Activated naive CD4-positive, alpha-beta T cell treated with anti-CD3 and anti-CD28 coated beads, Interleukin-2, amount 10 ng/mL, durations not matched to agents 7 days and 5 days (primary cell): ENCODE measurements around the gene CEP72.
A peak's percentile ranks its signal among the peaks of the same experiment; 100 is the strongest.

Experiments
- CTCF ChIA-PET: fragments of 350-600 bp; sonication (Branson Sonifier 250); formaldehyde crosslinking; loops from one replicate; lab custom pipeline; 2021; ENCODE audit warnings: antibody characterized with exemption; lab: Charles Lee
- DNase-seq: peaks from one replicate; pipeline ENCODE4 v3.0.0-alpha.2; 2020
- H3K27ac Mint-ChIP-seq: one replicate; pipeline ENCODE4 v1.8.0; 2021; ENCODE audit warnings: mild to moderate bottlenecking, moderate library complexity, mixed read lengths
- H3K27me3 Mint-ChIP-seq: one replicate; pipeline ENCODE4 v1.8.0; 2021; ENCODE audit warnings: mild to moderate bottlenecking, mixed read lengths
- H3K36me3 Mint-ChIP-seq: one replicate; pipeline ENCODE4 v1.8.0; 2021; ENCODE audit warnings: mixed read lengths
- H3K4me1 Mint-ChIP-seq: one replicate; pipeline ENCODE4 v1.8.0; 2021; ENCODE audit warnings: mixed read lengths
- H3K4me3 Mint-ChIP-seq: one replicate; pipeline ENCODE4 v1.8.0; 2021; ENCODE audit warnings: mild to moderate bottlenecking, moderate library complexity, mixed read lengths
- H3K9me3 Mint-ChIP-seq: one replicate; pipeline ENCODE4 v1.8.0; 2021; ENCODE audit warnings: mixed read lengths

Gene CEP72

DNA sequence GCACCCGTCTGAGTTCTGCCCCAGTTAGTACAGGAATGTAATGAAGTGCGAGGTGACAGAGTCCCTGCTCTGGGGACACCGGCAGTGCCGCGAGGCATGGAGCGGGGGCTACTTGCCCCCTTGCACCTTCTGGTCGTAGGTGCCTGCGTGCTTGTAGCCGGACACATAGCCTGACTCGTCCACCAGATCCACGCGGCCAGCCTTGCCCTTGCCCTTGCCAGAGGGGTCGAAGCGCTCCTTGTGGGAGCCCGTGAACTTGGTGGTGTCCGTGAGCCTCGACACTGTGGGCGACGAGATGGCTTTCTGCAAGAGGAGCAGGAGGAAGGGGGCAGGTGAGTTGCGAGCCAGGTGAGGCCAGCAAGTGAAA lies 52.8 kb downstream of the CEP72 start:
- Mint-ChIP-seq H3K4me3 (no peak overlapping the region), H3K27ac (no peak overlapping the region), H3K4me1 (peaks cover 2% of the 10 kb centered on the region), H3K36me3 (peaks cover 15% of the 10 kb centered on the region), H3K27me3 (no peaks in the 10 kb centered on the region), H3K9me3 (no peaks in the 10 kb centered on the region)
- DNase-seq, result no peak
- CTCF ChIA-PET, result no interaction called here

DNA sequence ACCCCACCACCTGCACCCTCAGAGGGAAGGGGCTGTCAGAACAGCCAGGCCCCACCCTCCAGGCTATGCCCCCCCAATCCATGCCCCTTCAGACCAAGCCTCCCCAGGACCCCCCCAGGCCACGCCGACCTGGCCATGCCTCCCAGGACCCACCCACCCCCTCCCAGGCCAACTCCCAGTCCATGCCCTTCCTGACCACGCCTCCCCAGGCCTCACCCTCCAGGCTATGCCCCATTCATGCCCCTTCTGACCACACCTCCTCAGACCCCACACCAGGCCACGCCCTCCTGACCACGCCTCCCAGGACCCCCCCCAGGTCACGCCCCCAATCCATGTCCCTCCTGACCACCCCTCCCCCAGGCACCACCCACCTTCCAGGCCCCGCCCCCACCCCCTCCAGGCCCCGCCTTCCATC lies 53.4 kb downstream of the CEP72 start:
- no peaks in the 10 kb centered on the region for H3K27me3 Mint-ChIP-seq
- no peaks in the 10 kb centered on the region for H3K9me3 Mint-ChIP-seq
- no peak overlapping the region for H3K4me3 Mint-ChIP-seq
- H3K4me1 Mint-ChIP-seq, result no peaks in the 10 kb centered on the region
- CTCF ChIA-PET, result no interaction called here
- DNase-seq, result no peak
- H3K27ac Mint-ChIP-seq, result no peak overlapping the region
- H3K36me3 Mint-ChIP-seq, result peaks cover 13% of the 10 kb centered on the region

DNA sequence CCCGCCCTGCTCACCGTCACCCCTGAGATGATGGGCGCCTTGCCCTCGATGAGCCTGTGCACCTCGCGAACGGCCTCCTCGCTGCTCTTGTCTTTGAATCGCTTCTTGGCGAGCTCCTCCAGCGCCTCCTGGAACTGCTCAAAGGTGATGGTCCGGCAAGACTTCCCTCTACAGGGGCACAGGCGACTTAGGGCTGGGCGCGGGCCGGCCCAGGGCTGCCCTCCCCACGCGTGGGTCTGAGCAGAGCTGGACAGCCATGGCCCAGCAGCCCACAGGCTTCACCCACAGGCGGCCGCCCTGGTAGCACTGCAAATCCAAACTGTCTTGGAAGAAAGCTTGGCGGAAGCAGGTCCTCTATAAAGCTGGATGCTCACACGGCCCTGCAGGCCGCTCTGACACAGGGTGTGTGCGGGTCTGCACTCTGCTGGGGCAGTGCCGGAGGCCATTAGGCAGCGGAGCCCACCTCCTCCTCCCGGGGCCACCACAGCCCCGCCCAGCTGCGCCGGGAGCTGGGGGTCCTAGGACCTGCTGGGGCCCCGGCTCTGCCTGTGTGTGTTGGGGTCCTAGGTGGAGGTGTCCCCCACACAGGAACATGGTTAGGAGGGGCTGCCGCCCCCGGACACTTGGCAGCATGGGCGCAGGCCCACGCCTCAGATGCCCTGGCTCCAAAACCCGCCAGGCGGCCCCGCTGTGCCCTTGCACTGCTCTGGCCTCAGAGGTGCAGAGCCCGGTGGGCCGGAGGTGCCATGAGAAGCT lies 54.0 kb downstream of the CEP72 start:
- H3K4me1 Mint-ChIP-seq, result no peaks in the 10 kb centered on the region
- CTCF ChIA-PET, result interaction anchor here (1.0 kb wide), 1 partner anchor 360 kb away, joined by 3 read pairs; no protein-coding TSS in a partner anchor
- H3K27ac Mint-ChIP-seq, result no peak overlapping the region
- H3K4me3 Mint-ChIP-seq, result no peak overlapping the region
- H3K9me3 Mint-ChIP-seq, result no peaks in the 10 kb centered on the region
- DNase-seq, result no peak
- H3K36me3 Mint-ChIP-seq, result peaks cover 11% of the 10 kb centered on the region
- no peaks in the 10 kb centered on the region for H3K27me3 Mint-ChIP-seq

DNA sequence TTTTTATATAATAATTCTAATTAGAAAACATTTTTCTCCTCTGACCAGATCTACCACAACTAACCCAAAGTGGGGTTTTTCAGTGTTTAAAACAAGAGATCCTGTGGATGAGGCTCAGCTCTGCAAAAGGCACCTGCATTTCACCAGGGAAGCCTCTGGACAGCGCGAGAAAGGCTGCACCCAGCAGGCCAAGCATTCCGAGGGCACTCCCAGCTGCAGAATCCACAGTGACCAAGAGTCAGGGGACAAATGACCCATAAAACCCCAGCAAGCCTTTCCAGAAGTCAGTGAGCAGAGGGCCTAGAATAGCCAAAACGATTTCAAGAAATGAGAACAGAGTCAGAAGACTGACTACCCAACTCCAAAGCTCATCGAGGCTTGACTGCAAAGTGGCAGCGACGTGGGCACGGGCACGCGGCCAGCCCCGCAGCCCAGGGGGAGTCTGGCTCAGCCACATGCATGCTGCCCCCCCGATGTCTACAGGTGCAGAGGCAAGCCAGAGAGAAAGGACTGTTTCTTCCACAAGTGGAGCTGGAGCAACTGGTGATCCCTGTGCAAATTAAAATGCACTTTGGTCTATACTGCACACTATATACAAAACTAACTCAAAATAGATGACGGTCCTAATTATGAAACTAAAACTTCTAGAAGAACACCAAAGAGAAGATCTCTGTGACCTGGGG lies 54.8 kb downstream of the CEP72 start:
- no peak overlapping the region for H3K4me3 Mint-ChIP-seq
- peaks cover 7% of the 10 kb centered on the region for H3K27me3 Mint-ChIP-seq
- DNase-seq, result no peak
- peaks cover 7% of the 10 kb centered on the region for H3K36me3 Mint-ChIP-seq
- no peak overlapping the region for H3K27ac Mint-ChIP-seq
- CTCF ChIA-PET, result interaction anchor here (0.5 to 1.0 kb wide), 2 partner anchors 267 to 360 kb away, joined by 3 read pairs; no protein-coding TSS in a partner anchor
- no peaks in the 10 kb centered on the region for H3K4me1 Mint-ChIP-seq
- H3K9me3 Mint-ChIP-seq, result no peaks in the 10 kb centered on the region

DNA sequence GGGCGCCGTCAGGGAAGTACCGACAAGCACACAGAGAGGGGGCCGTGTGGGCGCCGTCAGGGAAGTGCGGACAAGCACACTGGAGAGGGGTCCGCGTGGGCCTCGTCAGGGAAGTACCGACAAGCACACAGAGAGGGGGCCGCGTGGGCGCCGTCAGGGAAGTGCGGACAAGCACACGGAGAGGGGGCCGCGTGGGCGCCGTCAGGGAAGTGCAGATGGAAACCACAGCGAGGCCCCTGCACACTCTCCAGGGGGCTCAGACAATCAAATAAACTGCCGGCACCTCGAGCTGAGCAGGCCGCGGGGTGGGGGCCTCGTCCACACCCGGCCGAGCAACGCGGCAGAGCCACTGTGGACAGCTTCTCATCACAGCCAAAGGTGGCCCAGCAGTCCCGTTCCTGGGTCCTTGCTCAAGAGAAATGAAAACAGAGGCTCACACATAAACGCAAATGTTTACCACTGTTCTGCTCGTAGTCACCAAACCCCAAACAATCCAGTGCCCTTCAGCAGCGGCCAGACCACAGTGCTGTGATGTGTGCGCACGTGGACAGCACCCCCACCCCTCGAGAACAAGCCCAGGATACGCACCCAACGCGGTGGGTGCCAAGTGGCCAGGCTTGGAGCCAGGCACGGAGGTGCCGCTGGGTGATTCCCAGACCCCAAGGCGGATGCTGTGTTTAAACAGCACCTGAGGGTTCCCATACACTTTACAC lies 56.3 kb downstream of the CEP72 start:
- H3K27me3 Mint-ChIP-seq, result peaks cover 21% of the 10 kb centered on the region
- H3K4me1 Mint-ChIP-seq, result peaks cover 4% of the 10 kb centered on the region
- H3K27ac Mint-ChIP-seq, result no peak overlapping the region
- no peak overlapping the region for H3K4me3 Mint-ChIP-seq
- no peaks in the 10 kb centered on the region for H3K9me3 Mint-ChIP-seq
- peaks cover 7% of the 10 kb centered on the region for H3K36me3 Mint-ChIP-seq
- CTCF ChIA-PET, result interaction anchor here (0.6 to 3.3 kb wide), 5 partner anchors 14 to 470 kb away, joined by 3 to 16 read pairs (median 3); no protein-coding TSS in a partner anchor
- DNase-seq, result no peak

DNA sequence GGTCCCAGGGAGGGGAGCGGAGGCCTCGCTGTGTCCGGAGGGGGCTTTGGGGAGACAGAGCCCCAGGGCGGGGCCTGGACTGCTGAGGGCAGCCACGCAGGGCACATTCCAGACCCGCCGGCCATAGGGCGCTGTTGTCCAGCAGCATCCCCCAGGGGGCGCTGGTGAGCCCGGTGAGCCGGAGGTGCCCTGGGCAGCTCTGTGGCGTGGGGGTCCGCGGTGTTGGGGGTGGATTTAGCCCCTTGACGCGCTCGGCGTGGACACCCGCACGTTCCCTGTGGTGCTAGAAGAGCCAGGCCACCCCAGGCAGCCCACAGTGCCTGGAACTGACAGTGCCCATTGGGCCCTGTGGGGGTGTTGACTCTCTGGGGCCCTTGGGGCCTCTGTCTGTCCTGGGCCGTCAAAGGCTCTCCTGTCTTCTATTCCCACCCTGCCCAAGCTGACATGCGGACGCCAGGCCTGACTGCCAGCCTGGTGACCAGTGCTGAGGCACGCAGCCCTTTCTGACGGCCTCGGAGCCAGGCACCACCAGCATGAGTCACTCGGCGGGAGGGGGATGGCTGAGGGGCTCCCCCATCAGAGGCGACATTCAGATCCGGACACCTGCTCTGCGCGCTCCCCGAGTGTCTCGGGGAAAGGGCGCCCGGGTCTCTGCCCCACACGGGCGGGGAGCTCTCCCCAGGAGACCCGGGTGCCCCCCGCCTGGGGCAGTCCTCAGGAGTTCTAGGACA lies 57.1 kb downstream of the CEP72 start:
- H3K4me1 Mint-ChIP-seq, result peaks cover 4% of the 10 kb centered on the region
- H3K36me3 Mint-ChIP-seq, result peaks cover 7% of the 10 kb centered on the region
- H3K4me3 Mint-ChIP-seq, result no peak overlapping the region
- no peaks in the 10 kb centered on the region for H3K9me3 Mint-ChIP-seq
- no peak overlapping the region for H3K27ac Mint-ChIP-seq
- peaks cover 30% of the 10 kb centered on the region for H3K27me3 Mint-ChIP-seq
- CTCF ChIA-PET, result interaction anchor here (0.8 to 3.3 kb wide), 8 partner anchors 12 to 469 kb away, joined by 3 to 16 read pairs (median 4); no protein-coding TSS in a partner anchor
- DNase-seq, result peak; percentile 58

DNA sequence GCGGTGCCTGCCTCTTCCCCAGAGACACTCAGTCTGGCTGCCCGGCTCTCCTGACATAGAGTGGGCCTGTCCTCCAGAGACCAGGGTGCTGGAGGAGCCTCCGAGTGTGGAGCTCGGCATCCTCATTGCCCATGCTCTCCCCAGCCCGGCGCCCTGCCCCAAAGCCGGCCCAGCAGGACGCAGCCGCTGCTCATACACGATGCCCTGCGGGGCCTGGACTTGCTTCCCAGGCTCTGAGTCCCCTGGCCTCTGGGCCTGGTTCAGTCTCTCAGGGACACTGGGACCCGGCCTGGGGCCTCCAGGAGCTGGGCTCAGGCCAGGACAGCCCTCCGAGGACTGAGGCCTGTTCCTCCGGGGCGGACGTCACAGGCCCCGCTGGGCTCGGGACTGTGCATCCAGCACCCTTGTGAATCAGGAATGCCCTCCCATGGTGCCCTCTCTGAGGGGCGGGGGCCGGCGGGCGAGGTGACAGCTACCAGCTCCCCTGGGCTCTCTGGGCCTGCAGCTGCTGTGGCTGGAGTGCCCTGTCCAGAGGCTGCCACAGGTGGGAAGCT lies 57.8 kb downstream of the CEP72 start:
- Mint-ChIP-seq H3K36me3 (peaks cover 7% of the 10 kb centered on the region), H3K4me1 (peaks cover 4% of the 10 kb centered on the region), H3K4me3 (no peak overlapping the region), H3K9me3 (no peaks in the 10 kb centered on the region), H3K27me3 (peaks cover 33% of the 10 kb centered on the region), H3K27ac (no peak overlapping the region)
- CTCF ChIA-PET, result interaction anchor here (1.0 to 3.3 kb wide), 7 partner anchors 13 to 233 kb away, joined by 3 to 16 read pairs (median 4); no protein-coding TSS in a partner anchor
- DNase-seq, result no peak

DNA sequence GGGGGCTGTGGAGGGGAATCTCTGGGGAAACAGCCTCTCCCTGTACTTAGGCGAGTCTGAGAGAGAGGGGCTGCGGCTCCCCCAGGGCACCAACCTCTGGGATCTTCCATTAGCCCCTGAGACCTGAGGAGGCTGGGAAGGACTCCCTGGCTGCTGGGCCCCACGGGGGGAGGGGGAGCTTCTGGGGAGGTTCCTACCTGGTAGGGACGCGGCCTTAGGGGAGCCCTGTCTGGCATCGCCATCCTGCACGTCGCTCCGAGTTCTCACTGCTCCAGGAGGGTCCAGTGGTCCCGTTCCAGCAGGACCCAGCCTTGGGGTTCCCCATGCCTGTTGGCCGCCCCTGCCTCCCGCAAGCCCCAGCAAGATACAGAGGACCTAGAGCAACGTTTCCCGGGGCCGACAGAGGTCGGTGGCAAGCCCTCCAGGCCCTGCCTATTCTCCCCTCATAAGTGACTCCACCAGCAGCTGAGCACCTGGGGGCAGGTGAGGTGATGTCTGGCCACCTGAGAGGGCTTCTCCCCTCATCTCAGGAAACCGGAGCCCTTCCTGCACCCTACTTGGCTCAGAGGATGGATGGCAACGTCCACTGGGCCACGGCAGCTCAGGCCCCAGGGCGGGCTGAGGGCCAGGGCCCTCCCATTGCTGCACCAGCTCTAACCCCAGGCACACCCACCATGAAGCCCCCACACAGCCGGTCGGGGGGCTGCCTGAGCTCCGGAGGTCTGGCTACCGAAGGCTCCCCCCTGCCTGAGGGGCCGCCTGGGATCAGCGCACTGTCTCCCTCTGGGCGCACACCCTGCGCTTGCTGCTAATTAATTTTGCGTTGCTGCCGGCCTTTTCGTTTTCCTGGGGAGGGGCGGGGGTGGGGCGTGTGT lies 58.5 kb downstream of the CEP72 start:
- H3K27ac Mint-ChIP-seq, result no peak overlapping the region
- H3K36me3 Mint-ChIP-seq, result peaks cover 7% of the 10 kb centered on the region
- no peak overlapping the region for H3K4me3 Mint-ChIP-seq
- CTCF ChIA-PET, result interaction anchor here (1.0 to 3.3 kb wide), 7 partner anchors 14 to 232 kb away, joined by 3 to 16 read pairs (median 4); no protein-coding TSS in a partner anchor
- peak; percentile 17 for DNase-seq
- peaks cover 33% of the 10 kb centered on the region for H3K27me3 Mint-ChIP-seq
- peaks cover 4% of the 10 kb centered on the region for H3K4me1 Mint-ChIP-seq
- H3K9me3 Mint-ChIP-seq, result no peaks in the 10 kb centered on the region

DNA sequence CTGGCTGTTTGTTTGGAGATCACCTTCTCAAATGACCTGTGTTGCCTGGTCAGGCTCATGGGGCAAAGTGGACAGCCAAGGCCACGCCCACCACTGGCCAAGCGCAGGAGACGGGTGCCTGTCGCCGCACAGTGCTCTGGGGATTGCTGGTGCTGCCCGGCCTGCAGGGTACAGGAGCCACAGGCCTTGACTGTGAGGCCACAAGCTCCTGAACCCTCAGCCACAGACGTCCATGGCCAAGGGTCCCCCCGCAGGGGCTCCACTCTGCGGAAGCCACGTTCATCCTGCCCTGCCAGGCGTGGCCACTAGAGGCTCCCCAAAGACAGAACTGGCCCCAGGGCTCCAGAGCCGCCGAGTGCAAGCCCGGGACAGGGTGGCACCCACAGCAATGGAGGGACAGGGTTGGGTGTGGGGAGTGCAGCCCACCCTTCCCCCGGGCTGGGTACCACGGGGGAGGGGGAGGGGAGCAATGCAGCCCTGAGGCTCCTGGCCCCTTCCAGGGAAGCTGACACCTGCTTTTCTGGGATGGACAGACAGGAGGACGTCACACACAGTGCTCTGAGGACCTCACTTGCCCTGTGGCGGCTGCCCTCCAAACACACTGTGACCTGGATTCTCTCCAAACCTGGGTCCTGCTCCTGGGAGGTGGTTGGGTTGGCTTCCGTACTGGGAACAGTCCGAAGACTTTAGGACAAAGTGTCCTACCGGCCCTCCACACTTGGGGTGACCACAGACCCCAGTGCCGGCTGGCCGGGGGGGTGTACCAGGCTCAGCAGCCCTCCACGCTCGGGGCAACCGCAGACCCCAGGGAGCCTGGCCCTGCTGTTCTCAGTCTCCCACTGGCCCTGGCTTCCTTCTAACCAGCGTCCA lies 59.6 kb downstream of the CEP72 start:
- peaks cover 4% of the 10 kb centered on the region for H3K4me1 Mint-ChIP-seq
- CTCF ChIA-PET, result interaction anchor here (1.1 to 3.3 kb wide), 3 partner anchors 192 to 231 kb away, joined by 3 to 16 read pairs (median 3); no protein-coding TSS in a partner anchor
- H3K9me3 Mint-ChIP-seq, result no peaks in the 10 kb centered on the region
- H3K27me3 Mint-ChIP-seq, result peaks cover 33% of the 10 kb centered on the region
- no peak overlapping the region for H3K4me3 Mint-ChIP-seq
- H3K27ac Mint-ChIP-seq, result no peak overlapping the region
- peak; percentile 74 for DNase-seq
- peaks cover 7% of the 10 kb centered on the region for H3K36me3 Mint-ChIP-seq

DNA sequence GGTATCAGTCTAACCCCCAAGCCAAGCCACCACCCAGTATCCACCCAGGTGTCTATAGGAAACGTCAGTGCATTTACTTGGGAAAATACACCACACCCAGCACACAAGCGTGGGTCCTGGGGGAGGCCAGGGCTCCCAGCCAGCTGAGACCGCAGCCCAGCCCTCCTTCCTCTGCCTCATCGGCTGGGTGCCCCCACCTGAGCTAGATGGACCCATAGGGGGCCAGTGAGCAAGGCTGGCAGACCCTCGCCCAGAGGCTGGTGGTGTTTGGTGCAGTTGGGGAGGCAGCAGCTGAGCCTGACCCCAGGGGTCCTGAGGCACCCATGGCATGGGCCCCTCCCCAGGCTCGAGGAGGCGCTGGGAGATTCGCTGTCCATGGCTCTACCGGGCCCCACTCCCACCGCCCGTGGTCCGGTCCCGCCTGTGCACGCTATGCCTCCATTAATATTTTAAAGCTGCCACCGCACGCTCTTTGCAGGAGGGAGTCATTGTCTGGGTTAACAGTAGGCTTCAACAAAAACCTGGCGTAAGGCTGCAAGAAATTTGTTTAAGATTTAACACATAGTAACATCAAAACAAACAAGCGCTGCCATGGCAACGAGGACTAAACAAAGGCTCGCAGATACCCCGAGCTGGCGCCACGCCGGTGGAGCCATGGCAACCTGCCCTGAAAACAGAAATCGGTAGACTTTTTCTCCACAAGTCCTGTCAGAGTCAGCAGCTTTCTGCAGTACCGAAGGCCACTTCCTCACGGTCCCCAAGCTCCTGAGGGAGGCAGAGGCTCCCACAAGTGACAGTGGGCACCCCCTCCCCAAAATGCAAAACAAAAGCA lies 60.4 kb downstream of the CEP72 start:
- peaks cover under 1% of the 10 kb centered on the region for H3K36me3 Mint-ChIP-seq
- CTCF ChIA-PET, result no interaction called here
- DNase-seq, result peak; percentile 67
- peaks cover 4% of the 10 kb centered on the region for H3K4me1 Mint-ChIP-seq
- H3K27me3 Mint-ChIP-seq, result peaks cover 33% of the 10 kb centered on the region
- no peaks in the 10 kb centered on the region for H3K9me3 Mint-ChIP-seq
- H3K4me3 Mint-ChIP-seq, result no peak overlapping the region
- H3K27ac Mint-ChIP-seq, result no peak overlapping the region

DNA sequence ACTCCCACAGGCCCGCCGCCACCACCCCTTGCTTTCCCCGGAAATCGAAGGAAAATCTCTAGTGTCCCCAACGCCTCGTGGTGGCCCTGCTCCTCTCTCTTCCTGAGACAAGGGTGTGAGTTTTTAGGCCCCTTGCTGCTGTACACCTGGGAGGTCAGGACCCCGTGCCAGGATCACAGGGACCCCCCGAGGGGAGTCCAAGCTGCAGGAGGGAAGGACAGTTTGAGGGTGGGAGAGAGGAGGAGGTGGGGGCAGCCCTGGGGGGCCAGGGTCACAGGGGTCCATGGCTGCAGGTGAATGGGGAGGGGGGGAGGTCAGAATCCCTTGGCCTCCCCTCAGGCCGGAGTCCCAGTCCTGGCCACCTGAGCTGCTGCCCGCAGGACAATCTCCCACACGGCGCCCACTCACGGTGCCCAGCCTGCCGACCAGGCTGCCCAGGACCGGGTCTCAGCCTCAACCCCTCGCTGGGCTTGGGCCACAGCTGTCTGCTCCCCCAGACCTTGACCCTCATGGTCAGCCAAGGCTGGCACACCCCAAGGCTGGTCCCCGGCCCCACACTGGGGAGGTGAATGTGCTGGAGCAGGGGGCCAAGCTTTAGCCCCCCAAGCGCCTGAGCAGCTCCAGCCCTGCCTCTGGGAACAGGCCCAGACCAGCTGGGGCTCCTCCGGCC lies 61.2 kb downstream of the CEP72 start:
- H3K9me3 Mint-ChIP-seq, result no peaks in the 10 kb centered on the region
- no peaks in the 10 kb centered on the region for H3K36me3 Mint-ChIP-seq
- DNase-seq, result no peak
- no peak overlapping the region for H3K4me3 Mint-ChIP-seq
- H3K4me1 Mint-ChIP-seq, result peaks cover 4% of the 10 kb centered on the region
- no peak overlapping the region for H3K27ac Mint-ChIP-seq
- peaks cover 33% of the 10 kb centered on the region for H3K27me3 Mint-ChIP-seq
- CTCF ChIA-PET, result no interaction called here
